Measurements from ENCODE around the gene THUMPD2. TPM values are rescaled to one million over a fixed set of nuclear protein-coding genes. Genes with fewer than 3 reads are reported as not detected.

Gene THUMPD2
- polyA plus RNA-seq, 1 experiment, result 4.1 TPM

DNA sequence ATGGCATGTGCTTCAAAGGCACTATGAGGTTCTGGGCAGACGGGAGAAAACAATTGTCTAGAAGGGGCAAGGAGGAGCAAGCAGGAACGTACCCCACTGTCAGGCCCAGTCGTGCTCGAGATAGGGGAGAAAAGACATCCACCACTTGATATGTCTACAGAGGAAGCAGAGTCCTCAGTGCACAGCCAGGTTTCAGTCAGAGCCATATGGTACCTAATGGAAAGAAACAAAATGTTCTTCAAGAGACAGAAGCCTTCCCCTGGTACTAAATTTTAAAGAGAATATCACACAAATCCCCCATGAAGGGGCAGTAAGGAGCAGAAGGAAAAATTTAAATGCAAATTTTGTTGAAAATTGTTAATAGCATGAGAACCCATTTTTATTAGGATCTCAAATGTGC lies 21.9 kb downstream of the THUMPD2 start:
- H3K27me3 ChIP-seq (ENCODE audit: control insufficient read depth, insufficient read depth, low read length), result no peaks in the 10 kb centered on the region
- CTCF ChIA-PET, result interaction anchor here (0.6 kb wide), 1 partner anchor 407 kb away, joined by 3 read pairs; no protein-coding TSS in a partner anchor
- H3K4me3 ChIP-seq (ENCODE audit: low read depth, low read length), result no peak overlapping the region
- POLR2A ChIA-PET, result no interaction called here
- peaks cover 8% of the 10 kb centered on the region for H3K36me3 ChIP-seq (ENCODE audit: control insufficient read depth, insufficient read depth, low read length)
- TF ChIP-seq, protein P1, sequence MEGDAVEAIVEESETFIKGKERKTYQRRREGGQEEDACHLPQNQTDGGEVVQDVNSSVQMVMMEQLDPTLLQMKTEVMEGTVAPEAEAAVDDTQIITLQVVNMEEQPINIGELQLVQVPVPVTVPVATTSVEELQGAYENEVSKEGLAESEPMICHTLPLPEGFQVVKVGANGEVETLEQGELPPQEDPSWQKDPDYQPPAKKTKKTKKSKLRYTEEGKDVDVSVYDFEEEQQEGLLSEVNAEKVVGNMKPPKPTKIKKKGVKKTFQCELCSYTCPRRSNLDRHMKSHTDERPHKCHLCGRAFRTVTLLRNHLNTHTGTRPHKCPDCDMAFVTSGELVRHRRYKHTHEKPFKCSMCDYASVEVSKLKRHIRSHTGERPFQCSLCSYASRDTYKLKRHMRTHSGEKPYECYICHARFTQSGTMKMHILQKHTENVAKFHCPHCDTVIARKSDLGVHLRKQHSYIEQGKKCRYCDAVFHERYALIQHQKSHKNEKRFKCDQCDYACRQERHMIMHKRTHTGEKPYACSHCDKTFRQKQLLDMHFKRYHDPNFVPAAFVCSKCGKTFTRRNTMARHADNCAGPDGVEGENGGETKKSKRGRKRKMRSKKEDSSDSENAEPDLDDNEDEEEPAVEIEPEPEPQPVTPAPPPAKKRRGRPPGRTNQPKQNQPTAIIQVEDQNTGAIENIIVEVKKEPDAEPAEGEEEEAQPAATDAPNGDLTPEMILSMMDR (IDR thresholded peaks at IDR 0.05; ENCODE audit: insufficient read depth, low read depth, low read length), result no peak
- no peak for DNase-seq (ENCODE audit: low read depth)

DNA sequence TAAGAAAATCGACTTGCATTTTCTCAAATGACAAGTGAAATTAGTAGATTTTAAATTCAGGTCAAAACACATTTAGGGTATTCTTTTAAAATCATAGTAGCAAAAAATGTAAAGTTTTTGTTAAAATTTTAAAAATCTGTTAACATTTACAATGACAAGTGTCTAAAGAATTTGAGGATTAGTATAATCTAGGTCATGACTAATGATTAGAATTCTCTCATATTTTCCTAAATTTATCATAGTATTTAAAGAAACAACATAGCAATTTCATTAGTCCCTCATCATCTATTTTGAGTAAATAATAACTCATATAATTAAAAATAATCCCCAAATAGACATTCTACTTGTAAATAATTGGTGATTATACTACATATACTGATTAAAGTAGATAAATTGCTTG lies 23.6 kb downstream of the THUMPD2 start:
- ChIA-PET POLR2A (no interaction called here), CTCF (no interaction called here)
- DNase-seq (ENCODE audit: low read depth), result no peak

DNA sequence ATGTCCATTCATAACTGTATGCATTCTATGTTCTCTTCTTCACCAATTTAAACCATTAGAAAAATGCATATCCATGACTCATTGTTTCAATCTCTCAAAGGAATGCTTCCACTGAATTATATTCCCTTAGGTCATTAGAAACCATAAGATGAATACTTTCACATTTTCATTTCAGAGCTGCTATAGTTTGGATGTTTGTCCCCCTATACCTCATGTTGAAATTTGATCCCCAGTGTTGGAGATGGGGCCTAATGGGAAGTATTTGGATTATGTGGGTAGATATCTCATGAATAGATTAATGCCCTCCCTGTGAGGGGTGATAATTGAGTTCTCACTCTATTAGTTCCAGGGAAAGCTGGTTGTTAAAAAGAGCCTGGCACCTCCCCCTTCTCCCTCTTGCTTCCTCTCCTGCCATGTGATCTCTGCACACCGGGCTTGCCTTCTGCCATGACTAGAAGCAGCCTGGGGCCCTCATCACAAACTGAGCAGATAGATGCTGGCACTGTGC lies 35.7 kb downstream of the THUMPD2 start:
- TF ChIP-seq, protein P1 (IDR thresholded peaks at IDR 0.05; ENCODE audit: insufficient read depth, low read depth, low read length), result no peak
- H3K4me3 ChIP-seq (ENCODE audit: low read depth, low read length), result no peak overlapping the region
- no peaks in the 10 kb centered on the region for H3K27me3 ChIP-seq (ENCODE audit: control insufficient read depth, insufficient read depth, low read length)
- POLR2A ChIA-PET, result interaction anchor here (0.6 kb wide), 1 partner anchor 20 kb away, joined by 4 read pairs; no protein-coding TSS in a partner anchor
- CTCF ChIA-PET, result interaction anchor here (0.6 to 6.7 kb wide), 2 partner anchors 13 to 274 kb away, joined by 4 to 29 read pairs; no protein-coding TSS in a partner anchor
- H3K36me3 ChIP-seq (ENCODE audit: control insufficient read depth, insufficient read depth, low read length), result peaks cover 3% of the 10 kb centered on the region
- no peak for DNase-seq (ENCODE audit: low read depth)

More for the DNA sequence above, 23.6 kb downstream of the THUMPD2 start:
- Histone ChIP-seq H3K4me3 (ENCODE audit: low read depth, low read length) (no peak overlapping the region), H3K27me3 (ENCODE audit: control insufficient read depth, insufficient read depth, low read length) (no peaks in the 10 kb centered on the region), H3K36me3 (ENCODE audit: control insufficient read depth, insufficient read depth, low read length) (peaks cover 8% of the 10 kb centered on the region)
- TF ChIP-seq, protein P1 (IDR thresholded peaks at IDR 0.05; ENCODE audit: insufficient read depth, low read depth, low read length), result no peak

DNA sequence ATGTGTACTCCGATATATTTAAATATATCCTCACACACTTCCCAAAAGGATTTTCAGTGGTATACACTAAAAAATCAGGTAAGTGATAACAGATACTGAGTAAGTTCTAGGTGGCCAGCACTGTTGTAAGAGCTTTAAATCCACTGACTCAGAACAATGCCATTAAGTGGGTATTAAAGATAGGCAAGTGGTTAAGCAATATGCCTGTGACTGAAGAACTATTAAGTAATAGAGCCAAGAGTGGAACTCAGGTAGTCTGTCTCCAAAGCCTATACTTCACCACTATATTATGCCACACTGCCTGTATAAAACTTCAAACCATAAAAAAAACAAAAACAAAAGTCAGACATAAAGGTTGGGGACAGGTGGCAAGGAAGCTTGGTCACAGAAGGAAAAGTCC lies 37.2 kb downstream of the THUMPD2 start:
- H3K36me3 ChIP-seq (ENCODE audit: control insufficient read depth, insufficient read depth, low read length), result peaks cover 3% of the 10 kb centered on the region
- no peak for DNase-seq (ENCODE audit: low read depth)
- POLR2A ChIA-PET, result no interaction called here
- no peak overlapping the region for H3K4me3 ChIP-seq (ENCODE audit: low read depth, low read length)
- CTCF ChIA-PET, result interaction anchor here (6.7 kb wide), 1 partner anchor 12 kb away, joined by 29 read pairs; no protein-coding TSS in a partner anchor
- TF ChIP-seq, protein P1 (IDR thresholded peaks at IDR 0.05; ENCODE audit: insufficient read depth, low read depth, low read length), result no peak
- no peaks in the 10 kb centered on the region for H3K27me3 ChIP-seq (ENCODE audit: control insufficient read depth, insufficient read depth, low read length)

DNA sequence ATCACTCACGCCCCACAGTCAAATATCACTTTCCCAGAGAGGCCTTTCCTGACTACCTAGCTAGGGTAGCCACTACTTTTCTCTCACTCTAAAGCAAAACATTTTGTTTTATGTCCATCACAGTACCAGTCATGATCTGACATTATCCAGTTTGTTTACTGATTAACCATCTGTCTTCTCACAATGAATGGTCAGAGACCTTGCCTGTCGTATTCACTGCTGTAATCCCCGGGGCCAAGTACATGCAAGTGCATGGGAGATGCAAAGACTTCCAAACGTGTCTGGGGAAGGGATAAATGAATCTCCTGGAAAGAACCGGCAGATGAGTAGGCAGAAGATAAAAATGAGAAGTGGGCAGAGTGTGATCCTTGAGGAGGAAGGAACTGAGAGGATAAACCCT lies 39.7 kb downstream of the THUMPD2 start:
- Histone ChIP-seq H3K36me3 (ENCODE audit: control insufficient read depth, insufficient read depth, low read length) (peaks cover 2% of the 10 kb centered on the region; the same call in 1 of the 2 replicates), H3K27me3 (ENCODE audit: control insufficient read depth, insufficient read depth, low read length) (no peaks in the 10 kb centered on the region), H3K4me3 (ENCODE audit: low read depth, low read length) (no peak overlapping the region)
- TF ChIP-seq, protein P1 (IDR thresholded peaks at IDR 0.05; ENCODE audit: insufficient read depth, low read depth, low read length), result no peak
- POLR2A ChIA-PET, result no interaction called here
- no peak for DNase-seq (ENCODE audit: low read depth)
- CTCF ChIA-PET, result interaction anchor here (1.7 to 2.6 kb wide), 2 partner anchors 10 to 146 kb away, joined by 5 to 9 read pairs; no protein-coding TSS in a partner anchor

All from BJ (cell line).